ENCODE data around the gene RASSF5. TPM values are rescaled to one million over a fixed set of nuclear protein-coding genes. Genes with fewer than 3 reads are reported as not detected.
A peak's percentile ranks its signal among the peaks of the same experiment; 100 is the strongest.
"Not testable (repeated sequence)": the region's sequence is repeated elsewhere in the genome, so short reads cannot be mapped to it uniquely, and the experiment has no call there.

RASSF5 gene
- total RNA-seq, 2 experiments from 2014 or later: 215 to 218 TPM

DNA sequence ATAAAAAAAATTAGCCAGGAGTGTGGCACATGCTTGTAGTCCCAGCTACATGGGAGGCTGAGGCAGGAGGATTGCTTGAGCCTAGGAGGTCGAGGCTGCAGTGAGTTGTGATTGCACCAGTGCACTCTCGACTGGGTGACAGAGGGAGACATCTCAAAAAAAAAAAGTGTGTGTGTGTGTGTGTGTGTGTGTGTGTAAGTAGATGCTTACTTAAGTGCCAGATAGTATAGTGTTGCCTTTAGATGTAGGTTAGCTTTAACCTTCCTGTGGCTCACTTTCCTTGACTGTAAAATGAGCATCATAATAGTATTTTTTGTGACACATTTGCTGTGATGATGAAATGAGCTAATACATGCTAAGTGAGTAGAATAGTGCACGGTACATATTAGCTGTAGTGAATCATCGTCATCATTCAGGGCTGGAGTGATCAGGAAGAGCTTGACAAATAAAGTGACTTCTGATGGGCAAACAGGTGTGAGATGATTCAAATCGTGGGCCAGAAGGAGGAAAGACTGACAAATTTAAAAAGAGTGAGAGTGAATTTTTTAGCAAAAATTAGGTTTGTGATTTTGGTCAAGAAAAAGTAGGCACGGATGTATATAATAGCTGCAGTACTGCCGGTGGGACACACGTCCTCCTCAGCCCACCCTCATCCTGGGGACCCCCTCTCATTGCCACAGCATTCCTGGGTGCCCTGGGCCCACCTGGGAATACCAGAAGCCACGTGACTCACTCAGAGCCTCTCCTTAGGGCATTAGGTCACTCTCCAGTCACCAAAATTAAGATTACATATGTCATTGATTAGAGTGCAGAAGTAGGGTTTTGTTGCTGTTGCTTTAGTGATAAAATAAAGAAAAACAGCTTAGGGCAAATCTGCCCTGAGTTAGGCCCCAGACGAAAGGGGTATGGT lies 71.0 kb downstream of the RASSF5 start:
- ATAC-seq (peak; percentile 53), DNase-seq (peak; percentile 63)
- Mint-ChIP-seq H3K9me3 (no peaks in the 10 kb centered on the region), H3K36me3 (ENCODE audit: low read depth) (peaks cover 88% of the 10 kb centered on the region), H3K4me1 (ENCODE audit: low read depth) (peaks cover 94% of the 10 kb centered on the region), H3K4me3 (peak overlapping the region; percentile 76), H3K27ac (peak overlapping the region; percentile 100), H3K27me3 (no peaks in the 10 kb centered on the region)
- CTCF ChIA-PET: interaction anchor here (0.7 to 19.1 kb wide), 11 partner anchors 17 to 107 kb away, joined by 3 to 583 read pairs (median 4); no protein-coding TSS in a partner anchor
- intact Hi-C loops (cut with micrococcal nuclease): loop anchor here (2.0 kb wide), 1 partner anchor 16 kb away; no protein-coding TSS in a partner anchor
- TF ChIP-seq, protein P1, sequence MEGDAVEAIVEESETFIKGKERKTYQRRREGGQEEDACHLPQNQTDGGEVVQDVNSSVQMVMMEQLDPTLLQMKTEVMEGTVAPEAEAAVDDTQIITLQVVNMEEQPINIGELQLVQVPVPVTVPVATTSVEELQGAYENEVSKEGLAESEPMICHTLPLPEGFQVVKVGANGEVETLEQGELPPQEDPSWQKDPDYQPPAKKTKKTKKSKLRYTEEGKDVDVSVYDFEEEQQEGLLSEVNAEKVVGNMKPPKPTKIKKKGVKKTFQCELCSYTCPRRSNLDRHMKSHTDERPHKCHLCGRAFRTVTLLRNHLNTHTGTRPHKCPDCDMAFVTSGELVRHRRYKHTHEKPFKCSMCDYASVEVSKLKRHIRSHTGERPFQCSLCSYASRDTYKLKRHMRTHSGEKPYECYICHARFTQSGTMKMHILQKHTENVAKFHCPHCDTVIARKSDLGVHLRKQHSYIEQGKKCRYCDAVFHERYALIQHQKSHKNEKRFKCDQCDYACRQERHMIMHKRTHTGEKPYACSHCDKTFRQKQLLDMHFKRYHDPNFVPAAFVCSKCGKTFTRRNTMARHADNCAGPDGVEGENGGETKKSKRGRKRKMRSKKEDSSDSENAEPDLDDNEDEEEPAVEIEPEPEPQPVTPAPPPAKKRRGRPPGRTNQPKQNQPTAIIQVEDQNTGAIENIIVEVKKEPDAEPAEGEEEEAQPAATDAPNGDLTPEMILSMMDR (IDR thresholded peaks at IDR 0.05): no peak
- POLR2A ChIA-PET: interaction anchor here (0.9 to 30.6 kb wide), 10 partner anchors 8 to 99 kb away, joined by 3 to 1021 read pairs (median 3); partner anchors contain the start of gene EIF2D

- TF ChIP-seq, protein P1 (IDR thresholded peaks at IDR 0.05): no peak
- H3K4me3 Mint-ChIP-seq: peak overlapping the region; percentile 76
- DNase-seq (peak; percentile 6), ATAC-seq (no peak)
- ChIA-PET POLR2A (interaction anchor here (0.8 to 30.6 kb wide), 12 partner anchors 8 to 100 kb away, joined by 3 to 1021 read pairs (median 3); partner anchors contain the start of gene EIF2D), CTCF (interaction anchor here (0.7 to 19.1 kb wide), 10 partner anchors 17 to 108 kb away, joined by 3 to 583 read pairs (median 4); no protein-coding TSS in a partner anchor)
- H3K36me3 Mint-ChIP-seq (ENCODE audit: low read depth): peaks cover 89% of the 10 kb centered on the region
- no peaks in the 10 kb centered on the region for H3K9me3 Mint-ChIP-seq
- intact Hi-C loops (cut with micrococcal nuclease): loop anchor here (2.0 kb wide), 1 partner anchor 16 kb away; no protein-coding TSS in a partner anchor
- peaks cover 95% of the 10 kb centered on the region for H3K4me1 Mint-ChIP-seq (ENCODE audit: low read depth)
- H3K27ac Mint-ChIP-seq: peak overlapping the region; percentile 100
- H3K27me3 Mint-ChIP-seq: no peaks in the 10 kb centered on the region
Observed at GRCh38 chr1:206578978-206579374, 71.6 kb downstream of the RASSF5 start.

DNA sequence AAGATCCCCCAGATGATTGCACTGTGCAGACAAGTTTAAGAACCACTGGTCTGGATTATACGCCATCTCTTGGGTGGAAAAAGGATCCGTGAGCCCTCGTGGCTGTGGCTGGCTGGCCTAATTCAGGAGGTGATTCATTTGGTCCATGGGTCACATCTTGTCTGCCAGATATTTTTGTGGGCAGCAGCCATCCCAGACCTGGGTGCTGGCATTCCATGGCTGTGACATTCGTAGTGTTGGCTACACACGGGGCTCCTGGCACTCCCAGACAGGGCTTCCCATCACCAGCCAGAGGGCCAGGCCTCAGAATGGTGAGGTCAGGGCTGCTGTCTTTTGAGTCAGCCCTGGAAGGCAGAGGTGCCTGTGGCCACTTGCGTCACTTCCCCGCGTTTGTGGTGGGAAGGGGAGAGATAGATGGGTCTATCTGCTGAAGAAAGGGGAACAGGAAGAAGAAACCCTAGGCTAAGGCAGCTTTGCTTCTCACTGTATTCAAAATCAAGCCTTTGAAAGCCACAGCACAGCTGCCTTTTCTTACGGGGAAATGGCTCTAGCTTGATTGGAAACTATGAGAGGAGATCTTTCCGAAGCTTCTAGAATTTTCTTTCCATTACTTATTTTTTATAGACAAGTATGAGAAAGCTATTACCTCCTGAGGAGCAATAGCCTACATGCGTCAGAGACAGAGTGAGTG lies 72.6 kb downstream of the RASSF5 start:
- H3K9me3 Mint-ChIP-seq: no peaks in the 10 kb centered on the region
- TF ChIP-seq, protein P1 (IDR thresholded peaks at IDR 0.05): no peak
- intact Hi-C loops (cut with micrococcal nuclease): loop anchor here (2.0 to 5.0 kb wide), 2 partner anchors 17 to 73 kb away; partner anchors contain the start of gene RASSF5
- ChIA-PET CTCF (interaction anchor here (0.8 to 19.1 kb wide), 11 partner anchors 9 to 118 kb away, joined by 3 to 583 read pairs (median 7); partner anchors contain the start of gene IKBKE), POLR2A (interaction anchor here (0.7 to 30.6 kb wide), 18 partner anchors 9 to 114 kb away, joined by 3 to 1021 read pairs (median 4); partner anchors contain the start of genes EIF2D, IKBKE and RASSF5)
- DNase-seq (peak; percentile 98), ATAC-seq (peak; percentile 61)
- H3K36me3 Mint-ChIP-seq (ENCODE audit: low read depth): peaks cover 90% of the 10 kb centered on the region
- no peaks in the 10 kb centered on the region for H3K27me3 Mint-ChIP-seq
- peaks cover 95% of the 10 kb centered on the region for H3K4me1 Mint-ChIP-seq (ENCODE audit: low read depth)
- peak overlapping the region; percentile 76 for H3K4me3 Mint-ChIP-seq
- peak overlapping the region; percentile 100 for H3K27ac Mint-ChIP-seq

DNA sequence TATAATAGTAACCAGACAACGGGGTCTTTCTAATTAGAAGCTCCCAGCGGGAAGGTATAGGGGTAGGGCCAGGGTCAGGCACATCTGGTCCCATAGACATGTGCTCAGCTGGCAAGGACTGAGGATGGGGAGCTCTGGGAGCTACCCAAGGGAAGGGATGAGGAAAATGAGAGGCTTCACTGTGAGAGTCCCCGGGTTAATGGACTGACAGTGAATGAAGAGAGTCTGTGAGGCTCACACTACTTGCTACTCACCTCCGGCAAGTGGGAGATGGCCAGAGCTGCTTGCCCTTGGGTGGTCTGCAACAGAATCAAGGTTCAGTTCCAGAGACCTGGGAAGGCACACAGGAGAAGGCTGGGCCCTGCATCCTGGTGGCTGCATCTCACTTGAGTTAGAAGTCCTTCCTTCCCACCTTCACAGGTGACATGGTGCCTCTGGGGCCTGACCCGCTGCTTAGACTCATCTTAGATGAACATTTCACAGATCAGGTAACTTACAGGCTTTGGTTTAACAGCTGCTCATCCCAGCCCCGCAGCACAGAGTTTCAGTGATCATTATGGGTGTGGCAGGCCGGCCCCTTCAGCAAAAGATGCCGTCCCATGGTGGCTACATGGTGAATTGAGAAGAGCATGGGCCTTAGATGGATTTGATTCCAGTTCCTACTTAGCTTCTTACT lies 73.2 kb downstream of the RASSF5 start:
- TF ChIP-seq, protein P1 (IDR thresholded peaks at IDR 0.05): no peak
- no peaks in the 10 kb centered on the region for H3K9me3 Mint-ChIP-seq
- DNase-seq: no peak
- peaks cover 92% of the 10 kb centered on the region for H3K36me3 Mint-ChIP-seq (ENCODE audit: low read depth)
- peak overlapping the region; percentile 76 for H3K4me3 Mint-ChIP-seq
- ChIA-PET CTCF (interaction anchor here (0.8 to 19.1 kb wide), 15 partner anchors 8 to 118 kb away, joined by 3 to 583 read pairs (median 5); partner anchors contain the start of genes EIF2D and IKBKE), POLR2A (interaction anchor here (0.7 to 30.6 kb wide), 16 partner anchors 11 to 115 kb away, joined by 3 to 1021 read pairs (median 5); partner anchors contain the start of genes EIF2D, IKBKE and RASSF5)
- peak overlapping the region; percentile 100 for H3K27ac Mint-ChIP-seq
- intact Hi-C loops (cut with micrococcal nuclease): loop anchor here (5.0 kb wide), 1 partner anchor 73 kb away; the partner anchor contains the start of gene RASSF5
- peaks cover 92% of the 10 kb centered on the region for H3K4me1 Mint-ChIP-seq (ENCODE audit: low read depth)
- no peaks in the 10 kb centered on the region for H3K27me3 Mint-ChIP-seq
- ATAC-seq: no peak

GRCh38 chr1:206581114-206581497 lies 73.8 kb downstream of the RASSF5 start:
- H3K27me3 Mint-ChIP-seq, H3K9me3 Mint-ChIP-seq, ATAC-seq, DNase-seq: not testable (repeated sequence)
- intact Hi-C loops (cut with micrococcal nuclease): loop anchor here (5.0 kb wide), 1 partner anchor 74 kb away; the partner anchor contains the start of gene RASSF5
- peak overlapping the region; percentile 76 for H3K4me3 Mint-ChIP-seq
- peaks cover 91% of the 10 kb centered on the region for H3K36me3 Mint-ChIP-seq (ENCODE audit: low read depth)
- ChIA-PET CTCF (interaction anchor here (0.8 to 19.1 kb wide), 17 partner anchors 8 to 354 kb away, joined by 3 to 583 read pairs (median 3); partner anchors contain the start of genes EIF2D and IKBKE), POLR2A (interaction anchor here (0.9 to 30.6 kb wide), 13 partner anchors 10 to 147 kb away, joined by 3 to 1021 read pairs (median 5); partner anchors contain the start of genes EIF2D and RASSF5)
- H3K27ac Mint-ChIP-seq: peak overlapping the region; percentile 100
- H3K4me1 Mint-ChIP-seq (ENCODE audit: low read depth): peaks cover 90% of the 10 kb centered on the region

Data from activated CD8-positive, alpha-beta T cell treated with anti-CD3 and anti-CD28 coated beads for 36 hours (primary cell).